ENCODE measurements around the gene KCNMB4.

The KCNMB4 gene

DNA sequence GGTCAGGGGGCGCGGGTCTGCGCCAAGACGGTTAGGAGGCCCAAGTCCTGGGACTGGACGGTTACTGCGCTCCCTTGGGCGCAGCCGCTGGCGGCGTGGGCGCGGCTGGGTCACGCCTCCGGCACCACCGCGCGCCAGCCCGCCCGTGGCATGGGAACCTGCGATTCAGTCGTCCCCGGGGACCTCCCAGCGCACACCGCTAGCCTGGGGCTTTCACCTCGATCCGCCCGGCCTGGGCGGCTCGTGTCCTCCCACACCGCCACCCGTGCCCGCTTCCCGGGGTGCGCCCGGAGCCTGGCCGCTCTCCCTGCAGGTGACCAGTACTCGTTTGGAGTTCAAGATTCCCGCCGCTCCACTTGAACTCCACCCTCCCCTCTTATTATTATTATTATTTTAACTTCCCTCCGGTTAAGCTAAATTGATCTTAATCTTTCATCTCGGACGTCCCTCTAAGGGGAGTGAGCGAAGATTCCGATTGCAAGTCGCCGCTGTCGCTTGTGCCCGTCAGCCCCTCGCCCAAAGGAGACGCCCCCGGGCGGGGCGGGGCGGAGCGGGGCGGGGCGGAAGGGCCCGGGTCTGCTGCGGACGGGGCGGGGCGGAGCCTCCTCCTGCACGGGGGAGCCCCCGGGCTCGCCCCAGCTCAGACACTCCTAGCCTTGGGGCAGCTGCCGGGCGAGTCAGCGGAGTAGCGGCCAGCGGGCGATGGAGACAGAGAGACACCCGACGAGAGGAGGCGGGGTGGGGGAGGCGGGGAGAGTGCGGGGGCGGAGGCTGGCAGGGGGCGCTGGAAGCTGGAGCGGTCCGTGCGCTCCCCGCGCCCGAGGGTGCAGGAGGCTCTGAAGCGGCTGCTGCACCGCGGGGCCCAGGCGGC lies at the start of gene KCNMB4:
KCNMB4 (plus strand) TSS at position 643 of the 871 bp plus-strand sequence. CDS start 445 bp downstream, outside the sequence.
- peak; percentile 68 to 72 for DNase-seq (ENCODE audit: low read depth in 2 of 2)

DNA sequence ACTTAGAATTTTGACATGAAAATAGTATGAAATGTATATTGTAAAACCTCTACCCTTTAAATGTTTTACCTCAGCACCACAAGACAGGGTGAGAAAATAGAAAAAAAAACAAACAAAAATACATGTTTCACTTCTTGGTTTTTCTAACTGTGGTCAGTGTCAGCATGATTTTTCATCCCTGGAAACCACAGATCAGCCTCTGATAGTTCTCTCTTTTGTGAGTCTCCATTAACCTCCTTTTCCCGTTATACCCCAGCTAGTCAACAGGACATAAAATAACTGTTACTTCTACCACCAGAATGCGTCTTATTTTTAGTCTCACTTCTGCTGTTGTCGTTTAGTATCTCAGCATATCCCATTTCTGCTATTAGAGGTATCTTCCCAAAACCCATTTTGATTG lies 48.3 kb upstream of the KCNMB4 start:
- no peak for DNase-seq (ENCODE audit: low read depth in 2 of 2)

GRCh38 chr12:70319605-70320004 lies 46.5 kb upstream of the KCNMB4 start:
- DNase-seq (ENCODE audit: low read depth in 2 of 2) = no peak

- DNase-seq (ENCODE audit: low read depth in 2 of 2) = no peak
Measured at GRCh38 chr12:70321191-70321590, 44.9 kb upstream of the KCNMB4 start.

- DNase-seq (ENCODE audit: low read depth in 2 of 2) = no peak
Measured at GRCh38 chr12:70327541-70327940, 38.5 kb upstream of the KCNMB4 start.

DNA sequence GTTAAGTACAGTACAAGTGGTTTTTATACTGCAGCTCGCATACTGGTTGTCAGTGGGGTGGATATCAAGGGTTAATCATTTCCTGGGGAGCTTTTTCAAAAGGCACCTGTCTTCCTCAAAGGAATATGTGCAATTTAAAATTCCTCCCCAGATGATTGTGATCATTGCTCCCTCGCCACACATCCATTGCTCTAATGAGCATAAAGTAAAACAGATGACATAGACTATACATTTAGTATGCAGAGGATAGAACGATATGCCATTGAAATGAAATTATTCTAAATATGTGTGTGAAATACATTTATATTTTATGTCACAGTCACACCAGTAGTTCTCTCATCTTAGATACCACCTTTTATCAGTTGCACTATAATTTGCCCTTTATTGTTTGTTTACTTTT lies 36.4 kb upstream of the KCNMB4 start:
- DNase-seq (ENCODE audit: low read depth in 2 of 2) = no peak

- no peak for DNase-seq (ENCODE audit: low read depth in 2 of 2)
Measured at GRCh38 chr12:70330158-70330557, 35.9 kb upstream of the KCNMB4 start.

DNA sequence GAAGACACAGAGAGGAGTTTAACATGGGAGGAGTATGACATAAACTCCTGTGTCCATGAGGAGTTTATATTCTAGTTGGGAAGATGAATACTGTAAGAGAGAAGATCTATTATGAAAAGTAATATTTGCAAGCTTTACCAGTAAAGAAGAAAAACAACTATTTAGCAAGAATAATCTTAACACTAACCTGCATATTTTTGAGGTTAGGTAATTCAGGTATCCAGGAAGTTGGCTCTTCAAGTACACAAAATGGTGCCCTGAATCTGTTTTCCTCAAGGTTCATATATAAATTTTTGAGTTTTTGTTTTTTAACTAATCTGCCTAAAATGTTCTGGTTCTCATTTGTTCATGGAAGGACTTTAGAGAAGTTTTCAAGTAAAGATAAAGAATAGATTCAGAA lies 33.9 kb upstream of the KCNMB4 start:
- no peak for DNase-seq (ENCODE audit: low read depth in 2 of 2)

DNA sequence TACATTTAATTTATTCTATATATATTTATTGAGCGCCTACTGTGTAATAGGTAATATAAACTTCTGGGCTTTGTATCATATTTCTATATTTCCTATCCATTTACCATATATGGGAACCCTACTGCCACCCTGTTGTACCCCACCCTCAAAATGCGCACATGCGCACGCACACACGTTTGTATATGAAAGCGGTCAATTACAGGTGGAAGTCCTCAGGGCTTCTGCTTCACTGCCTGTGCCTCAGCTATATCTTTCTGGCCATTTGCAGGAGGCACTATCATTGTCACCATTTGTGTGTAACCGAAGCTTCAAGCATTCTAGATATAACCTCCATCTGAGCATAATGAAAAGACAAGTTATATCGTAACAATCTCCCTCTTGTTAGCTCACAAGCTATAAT lies 31.3 kb upstream of the KCNMB4 start:
- DNase-seq (ENCODE audit: low read depth in 2 of 2) = no peak

GRCh38 chr12:70338531-70338930 lies 27.6 kb upstream of the KCNMB4 start:
- no peak for DNase-seq (ENCODE audit: low read depth in 2 of 2)

DNA sequence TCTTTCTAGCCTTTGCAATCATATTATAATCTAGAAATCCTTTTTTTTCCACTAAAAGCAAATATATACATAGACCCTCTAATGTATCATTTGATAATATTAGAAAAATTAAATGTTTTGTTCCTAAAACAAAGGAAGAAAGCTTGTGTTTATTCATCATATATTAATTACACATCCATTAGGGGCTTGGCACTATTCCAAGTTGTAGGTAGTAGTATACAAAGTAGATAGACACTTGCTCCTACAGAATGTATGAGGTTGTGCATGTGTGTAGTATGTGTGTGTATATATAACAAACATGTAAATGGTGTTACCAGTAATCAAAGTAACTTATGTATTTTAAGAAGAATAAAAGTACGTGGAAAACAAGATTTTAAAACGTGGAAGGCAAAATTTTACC lies 15.0 kb upstream of the KCNMB4 start:
- no peak for DNase-seq (ENCODE audit: low read depth in 2 of 2)

DNA sequence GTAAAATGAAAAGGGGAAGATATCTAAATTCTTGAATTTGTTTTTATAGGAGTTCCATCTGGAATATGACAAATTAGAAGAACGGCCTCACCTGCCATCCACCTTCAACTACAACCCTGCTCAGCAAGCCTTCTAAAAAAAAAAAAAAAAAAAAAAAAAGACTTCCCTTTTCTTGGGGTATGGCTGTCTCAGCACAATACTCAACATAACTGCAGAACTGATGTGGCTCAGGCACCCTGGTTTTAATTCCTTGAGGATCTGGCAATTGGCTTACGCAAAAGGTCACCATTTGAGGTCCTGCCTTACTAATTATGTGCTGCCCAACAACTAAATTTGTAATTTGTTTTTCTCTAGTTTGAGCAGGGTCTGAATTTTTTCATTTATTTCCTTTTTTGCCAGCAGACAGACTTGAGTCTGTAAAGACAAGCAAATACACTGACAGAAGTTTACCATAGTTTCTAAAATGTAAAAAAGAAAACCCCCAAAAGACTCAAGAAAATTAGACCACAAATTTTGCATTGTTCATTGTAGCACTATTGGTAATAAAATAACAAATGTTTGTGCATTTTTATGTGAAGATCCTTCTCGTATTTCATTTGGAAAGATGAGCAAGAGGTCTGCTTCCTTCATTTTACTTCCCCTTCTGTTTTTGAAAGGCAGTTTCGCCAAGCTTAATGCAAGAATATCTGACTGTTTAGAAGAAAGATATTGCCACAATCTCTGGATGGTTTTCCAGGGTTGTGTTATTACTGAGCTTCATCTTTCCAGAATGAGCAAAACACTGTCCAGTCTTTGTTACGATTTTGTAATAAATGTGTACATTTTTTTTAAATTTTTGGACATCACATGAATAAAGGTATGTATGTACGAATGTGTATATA lies 12.1 kb upstream of the KCNMB4 start:
- DNase-seq (ENCODE audit: low read depth in 2 of 2) = no peak

GRCh38 chr12:70354787-70355186 lies 11.3 kb upstream of the KCNMB4 start:
- no peak for DNase-seq (ENCODE audit: low read depth in 2 of 2)

DNA sequence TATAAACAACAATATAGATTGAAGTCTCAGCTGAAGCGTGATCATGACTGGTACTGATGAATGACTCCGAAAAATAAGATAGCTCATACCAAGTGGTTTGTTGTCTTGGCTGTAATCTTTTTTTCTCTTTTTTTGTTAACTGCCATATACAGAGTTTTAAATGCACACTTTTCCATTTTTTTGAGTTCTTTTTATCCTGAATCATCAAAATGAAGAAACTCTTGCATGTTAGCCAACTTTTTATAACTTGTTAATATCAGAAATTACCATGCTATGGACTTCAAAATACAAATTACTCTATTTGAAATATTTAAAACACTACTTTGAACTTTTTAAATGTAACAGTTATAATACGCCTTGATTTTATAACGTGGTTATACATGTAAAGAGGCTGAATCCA lies 10.1 kb upstream of the KCNMB4 start:
- DNase-seq (ENCODE audit: low read depth in 2 of 2) = no peak

DNA sequence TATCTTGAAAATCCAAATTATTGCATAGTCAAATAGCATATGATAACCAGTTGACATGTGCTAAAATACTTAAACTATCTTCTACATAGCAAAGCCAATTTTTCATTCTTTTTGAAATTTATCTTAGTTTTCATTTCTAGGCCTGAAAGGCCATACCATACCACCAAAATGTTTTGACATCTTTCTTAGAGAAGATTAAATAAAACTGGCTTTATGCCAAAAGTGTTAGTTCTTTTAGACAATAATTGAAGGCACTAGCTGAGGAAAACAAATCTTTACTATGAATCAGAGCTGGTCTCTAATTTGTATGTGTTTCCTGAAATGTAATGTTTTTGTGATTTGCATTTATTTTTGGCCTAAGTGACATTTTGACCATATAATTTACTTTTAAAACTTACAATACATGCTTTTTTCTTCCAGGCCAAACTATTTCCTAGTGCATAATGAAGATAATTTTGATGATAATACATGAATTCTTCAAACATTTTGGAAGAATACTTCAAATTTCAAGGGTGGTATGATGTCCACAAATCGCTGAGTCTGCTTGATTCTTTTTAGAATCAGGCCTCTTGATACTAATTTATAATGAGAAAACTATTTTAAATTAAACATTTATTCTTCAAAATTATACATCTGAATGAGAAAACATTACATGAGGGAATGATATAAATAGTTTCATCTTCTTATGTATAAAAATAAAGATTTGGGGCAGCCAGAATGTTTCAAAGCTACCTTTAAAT lies 6.5 kb upstream of the KCNMB4 start:
- DNase-seq (ENCODE audit: low read depth in 2 of 2) = no peak

DNA sequence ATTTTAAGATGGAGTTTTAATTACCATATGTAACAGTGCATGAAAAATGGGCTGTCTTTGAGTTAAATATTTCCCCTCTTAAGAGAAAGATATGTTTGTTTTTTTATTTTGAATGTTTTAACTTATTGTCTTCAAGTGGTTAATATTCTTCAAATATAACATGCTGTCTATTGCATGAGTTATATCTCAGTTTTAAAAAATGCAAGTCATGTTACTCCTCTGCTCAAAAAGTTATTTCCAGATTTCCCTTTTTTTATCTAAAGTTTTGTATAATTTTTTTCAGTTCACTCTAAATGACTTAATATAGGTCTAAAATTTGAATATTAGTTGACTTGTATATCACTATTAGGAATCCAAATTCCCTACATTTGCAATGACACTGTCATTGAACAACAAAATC lies 5.9 kb upstream of the KCNMB4 start:
- no peak for DNase-seq (ENCODE audit: low read depth in 2 of 2)

GRCh38 chr12:70364695-70365397 lies 1.2 kb upstream of the KCNMB4 start:
- no peak for DNase-seq (ENCODE audit: low read depth in 2 of 2)

GRCh38 chr12:70365398-70365647 lies 767 bp upstream of the KCNMB4 start:
- DNase-seq (ENCODE audit: low read depth in 2 of 2) = no peak

DNA sequence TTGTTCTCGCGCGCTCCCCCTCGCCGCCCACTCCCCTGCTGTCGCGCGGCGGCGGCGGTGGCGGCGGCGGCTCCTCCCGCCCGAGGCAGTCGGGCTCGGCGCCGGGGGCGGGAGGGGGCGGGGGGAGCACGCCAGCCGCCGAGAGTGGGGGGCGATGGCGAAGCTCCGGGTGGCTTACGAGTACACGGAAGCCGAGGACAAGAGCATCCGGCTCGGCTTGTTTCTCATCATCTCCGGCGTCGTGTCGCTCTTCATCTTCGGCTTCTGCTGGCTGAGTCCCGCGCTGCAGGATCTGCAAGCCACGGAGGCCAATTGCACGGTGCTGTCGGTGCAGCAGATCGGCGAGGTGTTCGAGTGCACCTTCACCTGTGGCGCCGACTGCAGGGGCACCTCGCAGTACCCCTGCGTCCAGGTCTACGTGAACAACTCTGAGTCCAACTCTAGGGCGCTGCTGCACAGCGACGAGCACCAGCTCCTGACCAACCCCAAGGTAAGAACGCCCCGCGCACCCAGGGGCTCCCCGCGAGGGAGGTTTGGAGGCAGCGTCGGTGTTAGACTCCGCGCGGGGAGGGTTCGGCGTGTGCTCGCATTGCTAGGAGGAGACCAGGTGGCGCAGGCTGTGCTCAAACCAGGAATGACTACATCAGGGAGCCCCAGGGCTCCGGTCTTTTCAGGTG lies 629 bp downstream of the KCNMB4 start:
- DNase-seq (ENCODE audit: low read depth in 2 of 2) = peak in 1 of 2 donors; percentile 33

GRCh38 chr12:70367258-70368141 lies 1.4 kb downstream of the KCNMB4 start:
- DNase-seq (ENCODE audit: low read depth in 2 of 2) = no peak

Measured in stimulated activated CD8-positive, alpha-beta memory T cell treated with anti-CD3 and anti-CD28 coated beads, Interleukin-2, amount 100 ng/mL, for 48 hours (primary cell).